HG03196 (cell line): ENCODE measurements around the gene INTS11.

Experiments
- ATAC-seq: cut with Tn5 transposase; IDR thresholded peaks from one replicate; pipeline ENCODE4 v1.9.1; 2021; ENCODE audit not compliant: unreplicated experiment

INTS11 gene

DNA sequence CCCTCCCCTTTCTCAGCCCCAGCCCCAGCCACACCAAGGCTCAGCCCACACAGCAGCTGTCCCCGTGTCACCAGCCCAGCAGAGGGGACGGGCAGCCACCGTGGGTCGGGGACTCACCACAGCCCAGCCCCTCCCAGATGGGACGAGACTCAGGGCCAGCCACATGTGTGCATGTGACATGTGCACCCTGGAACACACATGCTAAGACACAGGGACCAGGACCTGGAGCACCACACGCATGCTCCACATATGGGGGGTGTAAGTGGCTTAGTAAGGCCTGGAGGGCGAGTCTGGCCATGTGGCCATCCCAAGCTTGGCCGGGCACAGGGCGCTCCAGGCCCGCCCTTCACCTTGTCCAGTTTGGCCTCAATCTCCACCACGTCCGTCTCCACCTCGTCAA lies 20.7 kb downstream of the INTS11 start:
- no peak for ATAC-seq

- no peak for ATAC-seq
Measured at GRCh38 chr1:1302951-1303509, 21.4 kb downstream of the INTS11 start.

DNA sequence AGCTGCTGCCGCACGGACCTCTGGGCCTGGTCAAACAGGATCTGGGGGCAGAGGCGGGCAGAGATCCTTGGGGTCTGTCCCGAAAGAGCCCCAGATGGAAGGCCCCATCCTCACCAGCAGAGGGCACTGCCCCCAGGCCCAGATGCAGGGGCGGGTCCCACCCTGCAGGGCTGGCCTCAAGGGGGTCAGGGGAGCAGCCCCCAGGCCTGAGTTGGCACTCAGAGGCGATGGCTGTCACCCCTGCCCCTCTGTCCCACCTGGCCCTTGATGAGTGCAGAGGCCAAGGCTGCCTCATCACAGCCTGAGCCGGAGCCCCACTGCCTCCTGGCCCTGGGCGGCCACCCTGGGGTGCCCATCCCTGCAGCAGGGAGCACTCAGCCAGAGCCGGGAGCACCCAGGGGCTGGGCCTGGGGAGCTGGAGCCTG lies 22.4 kb downstream of the INTS11 start:
- ATAC-seq, result no peak

- no peak for ATAC-seq
Measured at GRCh38 chr1:1300352-1300739, 24.1 kb downstream of the INTS11 start.

DNA sequence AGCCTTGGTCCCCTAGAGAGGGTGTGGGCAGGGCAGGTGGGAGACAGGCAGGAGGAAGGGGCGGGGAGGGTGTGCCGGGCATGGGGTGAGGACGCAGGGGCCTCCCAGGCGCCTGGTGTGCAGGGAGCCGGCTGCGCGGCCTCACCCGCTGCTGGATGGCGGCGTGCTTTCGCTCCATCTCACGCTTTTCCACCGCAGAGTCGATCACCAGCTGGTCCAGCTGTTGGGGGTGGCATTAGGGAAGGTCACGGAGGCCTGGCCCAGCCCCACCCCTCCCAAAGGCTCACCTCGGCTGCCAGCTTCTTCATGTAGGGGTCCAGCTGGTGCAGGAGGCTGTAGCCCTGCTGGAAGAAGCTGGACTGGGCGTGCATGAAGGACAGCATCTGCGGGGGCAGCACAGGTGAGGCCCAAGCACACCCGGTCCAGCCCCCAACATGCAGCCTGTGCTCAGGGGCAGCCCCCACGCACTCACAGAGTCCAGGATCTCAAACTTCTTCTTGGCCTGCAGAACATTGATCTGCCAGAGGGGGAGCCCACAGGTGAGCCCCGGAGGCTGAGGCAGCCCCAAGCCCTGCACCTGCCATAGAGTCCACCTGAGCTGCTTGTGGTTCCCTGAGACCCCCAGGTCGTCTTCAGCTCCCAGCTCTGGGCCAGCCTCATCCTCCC lies 24.6 kb downstream of the INTS11 start:
- no peak for ATAC-seq

- no peak for ATAC-seq
Measured at GRCh38 chr1:1298861-1299685, 25.4 kb downstream of the INTS11 start.

DNA sequence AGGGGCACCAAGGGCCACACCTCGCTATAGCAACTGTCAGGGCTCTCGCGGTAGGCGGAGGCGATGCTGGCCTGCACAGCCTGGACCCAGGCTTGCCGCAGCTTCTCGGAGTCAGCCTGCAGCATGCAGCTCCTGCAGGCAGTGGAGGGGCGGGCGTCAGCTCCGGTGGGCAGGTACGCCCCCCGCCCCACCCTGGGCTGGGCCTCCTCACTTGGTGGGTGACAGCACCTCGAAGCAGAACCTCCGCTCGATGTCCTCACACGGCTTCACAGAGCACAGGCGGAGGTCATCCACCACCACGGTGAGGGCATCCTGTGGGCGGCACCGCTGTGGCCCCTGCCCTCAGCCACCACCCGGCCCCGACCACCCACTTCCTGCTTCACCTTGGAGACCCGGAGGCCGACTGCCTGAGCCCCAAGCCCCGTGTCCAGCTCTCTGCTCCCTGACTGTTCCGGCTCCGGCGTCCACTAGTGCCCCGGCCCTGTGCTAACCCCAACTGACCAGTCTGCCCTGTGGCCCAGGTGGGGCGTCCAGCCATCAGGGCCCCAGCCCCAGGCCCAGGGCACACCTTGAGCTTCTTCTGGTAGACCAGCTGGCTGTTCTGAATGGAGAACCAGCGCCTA lies 26.5 kb downstream of the INTS11 start:
- no peak for ATAC-seq

- no peak for ATAC-seq
Measured at GRCh38 chr1:1296070-1297061, 28.1 kb downstream of the INTS11 start.

- ATAC-seq, result no peak
Measured at GRCh38 chr1:1295154-1295923, 29.1 kb downstream of the INTS11 start.

DNA sequence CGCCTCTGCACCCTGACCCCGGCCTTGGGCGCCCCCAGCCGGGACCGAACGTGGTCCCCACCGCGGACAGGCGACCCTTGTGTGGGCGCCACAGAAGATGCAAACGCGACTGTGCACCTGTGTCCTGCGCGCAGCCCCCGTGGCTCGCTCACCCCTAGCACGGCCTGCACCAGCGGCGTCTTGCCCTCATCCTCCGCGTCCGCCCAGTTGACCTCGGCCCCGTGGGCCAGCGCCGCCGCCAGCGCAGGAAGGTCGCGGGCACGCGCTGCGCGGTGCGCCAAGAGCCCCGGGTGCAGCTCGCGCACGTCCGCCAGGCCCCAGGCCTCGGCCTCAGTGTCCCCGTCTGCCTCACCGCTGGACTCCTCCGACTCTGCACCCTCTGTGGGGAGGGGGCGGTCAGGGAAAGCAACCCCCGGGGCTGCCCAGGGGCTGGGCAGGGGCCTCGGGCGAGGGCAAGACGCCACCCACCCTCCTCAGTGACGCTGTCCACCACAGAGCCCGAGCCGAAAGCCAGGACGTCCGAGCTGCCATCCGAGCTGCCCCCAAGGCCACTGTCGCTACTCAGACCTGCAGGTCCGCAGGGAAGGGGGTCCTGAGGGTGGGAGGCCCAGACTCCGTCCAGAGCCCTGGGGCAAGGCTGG lies 30.1 kb downstream of the INTS11 start:
- ATAC-seq, result no peak

- no peak for ATAC-seq
Measured at GRCh38 chr1:1293263-1294249, 30.9 kb downstream of the INTS11 start.

DNA sequence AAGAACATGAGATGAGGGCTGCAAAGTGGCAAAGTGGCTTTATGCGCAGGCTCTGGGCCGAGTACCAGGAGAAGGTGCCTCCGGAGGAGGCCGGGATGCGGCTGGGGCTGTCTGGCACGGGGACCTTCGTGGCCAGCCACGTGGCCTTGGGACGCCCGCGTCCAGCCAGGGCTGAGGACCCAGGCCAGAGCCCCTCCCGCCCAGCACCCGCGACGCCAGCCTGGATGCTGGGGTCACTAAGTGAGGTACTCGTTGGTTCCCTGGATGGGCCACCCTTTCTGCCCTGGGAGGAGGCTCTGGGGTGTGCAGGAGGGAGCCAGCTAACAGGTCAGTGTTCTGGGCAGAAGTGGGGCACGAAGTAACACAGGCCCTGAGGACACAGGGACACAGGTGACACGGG lies 31.6 kb downstream of the INTS11 start:
- no peak for ATAC-seq

DNA sequence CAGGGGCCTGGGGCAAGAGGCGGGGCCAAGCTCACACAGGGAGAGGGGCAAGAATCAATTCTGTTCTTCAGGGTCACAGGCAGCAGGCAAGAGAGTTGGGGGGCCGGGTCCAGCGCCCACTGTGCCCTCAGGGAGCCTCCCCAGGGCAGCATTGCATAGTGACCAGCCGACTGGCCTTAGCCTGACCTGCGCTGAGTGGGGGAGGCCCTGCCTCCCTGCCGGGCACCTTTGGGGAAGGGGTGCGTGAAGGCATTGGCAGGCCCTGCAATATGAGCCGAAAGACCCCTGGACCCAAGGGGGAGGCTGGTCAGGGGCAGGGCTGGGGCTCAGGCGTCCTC lies 32.0 kb downstream of the INTS11 start:
- no peak for ATAC-seq

GRCh38 chr1:1291548-1292441 lies 32.7 kb downstream of the INTS11 start:
- no peak for ATAC-seq

DNA sequence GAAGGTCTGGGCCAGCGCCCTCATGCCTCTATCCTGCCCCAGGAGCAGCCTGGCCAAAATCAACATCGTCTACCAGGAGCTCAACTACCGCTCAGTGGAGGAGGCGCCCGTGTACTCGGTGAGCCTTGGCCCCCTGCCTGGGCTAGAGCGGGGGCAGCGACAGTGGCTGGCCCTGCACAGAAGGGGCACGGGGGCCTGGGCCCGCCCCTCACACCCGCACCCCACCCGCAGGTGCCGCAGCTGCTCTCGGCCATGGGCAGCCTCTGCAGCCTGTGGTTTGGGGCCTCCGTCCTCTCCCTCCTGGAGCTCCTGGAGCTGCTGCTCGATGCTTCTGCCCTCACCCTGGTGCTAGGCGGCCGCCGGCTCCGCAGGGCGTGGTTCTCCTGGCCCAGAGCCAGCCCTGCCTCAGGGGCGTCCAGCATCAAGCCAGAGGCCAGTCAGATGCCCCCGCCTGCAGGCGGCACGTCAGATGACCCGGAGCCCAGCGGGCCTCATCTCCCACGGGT lies 33.4 kb downstream of the INTS11 start:
- ATAC-seq, result no peak

GRCh38 chr1:1290238-1290731 lies 34.2 kb downstream of the INTS11 start:
- ATAC-seq, result no peak
